ENCODE measurements around the gene PABPN1L.

DNA sequence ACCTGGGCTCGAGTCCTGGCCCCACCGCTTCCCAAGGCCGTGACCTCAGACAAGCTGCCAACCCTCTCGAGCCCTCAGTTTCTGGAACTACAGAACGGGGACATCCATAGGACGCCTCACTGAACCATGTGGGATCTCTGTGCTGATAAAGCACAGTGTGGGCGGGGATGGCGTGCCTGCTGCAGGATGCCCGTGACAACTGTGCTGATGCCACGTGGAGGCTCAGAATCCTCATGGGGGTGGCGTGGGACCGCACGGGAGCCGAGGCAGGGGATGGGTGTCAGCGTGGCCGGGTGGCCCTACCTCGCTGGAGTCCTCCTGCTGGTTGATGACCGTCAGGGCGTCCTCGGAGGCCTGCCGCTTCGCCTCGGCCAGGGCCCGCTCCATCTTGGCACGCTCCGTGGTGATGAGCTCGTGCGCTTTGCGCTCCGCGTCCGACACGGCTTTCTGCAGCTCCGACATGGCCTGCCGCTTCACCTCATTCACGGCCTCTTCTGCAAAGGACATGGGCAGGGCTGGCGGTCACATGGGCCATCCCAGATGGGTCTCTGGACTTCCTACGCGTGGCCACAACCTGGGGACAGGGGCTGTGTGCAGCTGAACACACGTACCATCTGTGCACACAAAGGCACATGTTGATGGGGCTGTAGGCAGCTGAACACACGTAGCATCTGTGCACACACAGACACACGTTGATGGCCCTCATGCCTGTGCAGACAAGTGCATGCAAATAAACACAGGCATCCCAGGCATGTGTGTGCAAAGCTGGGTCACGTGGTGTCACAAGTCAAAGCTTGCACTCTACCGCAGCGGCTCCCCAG is 12.7 kb upstream of the PABPN1L start:
- TF ChIP-seq POLR2A (IDR thresholded peaks at IDR 0.05; ENCODE audit: low read depth, low read length) = no peak
- no peak for TF ChIP-seq GATA2 (IDR thresholded peaks at IDR 0.05; ENCODE audit: insufficient read depth, insufficient read length, low read depth, low read length)
- TF ChIP-seq POLR2AphosphoS5 (IDR thresholded peaks at IDR 0.05; ENCODE audit: insufficient read depth, low read depth, low read length) = no peak
- TF ChIP-seq, protein P1, sequence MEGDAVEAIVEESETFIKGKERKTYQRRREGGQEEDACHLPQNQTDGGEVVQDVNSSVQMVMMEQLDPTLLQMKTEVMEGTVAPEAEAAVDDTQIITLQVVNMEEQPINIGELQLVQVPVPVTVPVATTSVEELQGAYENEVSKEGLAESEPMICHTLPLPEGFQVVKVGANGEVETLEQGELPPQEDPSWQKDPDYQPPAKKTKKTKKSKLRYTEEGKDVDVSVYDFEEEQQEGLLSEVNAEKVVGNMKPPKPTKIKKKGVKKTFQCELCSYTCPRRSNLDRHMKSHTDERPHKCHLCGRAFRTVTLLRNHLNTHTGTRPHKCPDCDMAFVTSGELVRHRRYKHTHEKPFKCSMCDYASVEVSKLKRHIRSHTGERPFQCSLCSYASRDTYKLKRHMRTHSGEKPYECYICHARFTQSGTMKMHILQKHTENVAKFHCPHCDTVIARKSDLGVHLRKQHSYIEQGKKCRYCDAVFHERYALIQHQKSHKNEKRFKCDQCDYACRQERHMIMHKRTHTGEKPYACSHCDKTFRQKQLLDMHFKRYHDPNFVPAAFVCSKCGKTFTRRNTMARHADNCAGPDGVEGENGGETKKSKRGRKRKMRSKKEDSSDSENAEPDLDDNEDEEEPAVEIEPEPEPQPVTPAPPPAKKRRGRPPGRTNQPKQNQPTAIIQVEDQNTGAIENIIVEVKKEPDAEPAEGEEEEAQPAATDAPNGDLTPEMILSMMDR (IDR thresholded peaks at IDR 0.05; ENCODE audit: extremely low read depth in 1 of 2, insufficient read depth in 1 of 2, low read depth in 1 of 2, low read length in 2 of 2) = no peak
- no peak for TF ChIP-seq EZH2 (IDR thresholded peaks at IDR 0.05; ENCODE audit: borderline replicate concordance, low read depth, low read length, severe bottlenecking)

All from endothelial cell of umbilical vein (primary cell).